ENCODE measurements around the gene DDX10. TPM values are rescaled to one million over a fixed set of nuclear protein-coding genes. Genes with fewer than 3 reads are reported as not detected.

DDX10 gene
- total and polyA plus RNA-seq, 2 of the 8 experiments (the other 6 are each of a cell fraction or from before 2014, with no cell fraction given) = 49.2 to 52.2 TPM

DNA sequence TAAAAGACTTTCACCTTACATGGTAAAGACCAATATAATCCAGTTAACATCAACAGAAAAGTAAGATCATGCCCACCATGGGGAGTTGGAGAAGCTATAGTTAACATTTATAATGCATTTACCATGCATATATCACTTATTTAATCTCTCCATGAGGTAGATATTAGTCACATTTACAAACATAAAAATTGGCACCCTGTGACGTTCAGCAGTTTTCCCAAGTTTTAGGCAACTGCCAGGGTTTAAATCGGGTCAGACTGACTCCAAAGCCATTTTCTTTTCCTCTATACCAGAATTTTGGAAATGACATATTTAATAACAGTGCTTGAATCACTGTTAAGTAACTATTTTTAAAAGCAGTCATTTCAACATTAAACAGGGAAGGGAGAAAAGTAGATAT is 266.3 kb downstream of the DDX10 start (continued):
- TF ChIP-seq SAP30 (IDR thresholded peaks at IDR 0.05; ENCODE audit: insufficient read depth, insufficient replicate concordance, low read length) (no peak), NANOG (IDR thresholded peaks at IDR 0.05; ENCODE audit: insufficient read depth, low read depth, low read length, poor library complexity, severe bottlenecking) (no peak)

Measured in H1 (cell line).